Stimulated activated CD4-positive, alpha-beta T cell treated with anti-CD3 and anti-CD28 coated beads, Interleukin-1b, Interleukin-23, amount 100 ng/mL, for 1 hour (primary cell): ENCODE results near the gene PLXNB1.

Experiments used
- DNase-seq, 2 donors: peaks; one replicate each; pipeline ENCODE4 v3.0.0-alpha.2; 2020; ENCODE audit warnings: low read depth in 2 of 2

The PLXNB1 gene

DNA sequence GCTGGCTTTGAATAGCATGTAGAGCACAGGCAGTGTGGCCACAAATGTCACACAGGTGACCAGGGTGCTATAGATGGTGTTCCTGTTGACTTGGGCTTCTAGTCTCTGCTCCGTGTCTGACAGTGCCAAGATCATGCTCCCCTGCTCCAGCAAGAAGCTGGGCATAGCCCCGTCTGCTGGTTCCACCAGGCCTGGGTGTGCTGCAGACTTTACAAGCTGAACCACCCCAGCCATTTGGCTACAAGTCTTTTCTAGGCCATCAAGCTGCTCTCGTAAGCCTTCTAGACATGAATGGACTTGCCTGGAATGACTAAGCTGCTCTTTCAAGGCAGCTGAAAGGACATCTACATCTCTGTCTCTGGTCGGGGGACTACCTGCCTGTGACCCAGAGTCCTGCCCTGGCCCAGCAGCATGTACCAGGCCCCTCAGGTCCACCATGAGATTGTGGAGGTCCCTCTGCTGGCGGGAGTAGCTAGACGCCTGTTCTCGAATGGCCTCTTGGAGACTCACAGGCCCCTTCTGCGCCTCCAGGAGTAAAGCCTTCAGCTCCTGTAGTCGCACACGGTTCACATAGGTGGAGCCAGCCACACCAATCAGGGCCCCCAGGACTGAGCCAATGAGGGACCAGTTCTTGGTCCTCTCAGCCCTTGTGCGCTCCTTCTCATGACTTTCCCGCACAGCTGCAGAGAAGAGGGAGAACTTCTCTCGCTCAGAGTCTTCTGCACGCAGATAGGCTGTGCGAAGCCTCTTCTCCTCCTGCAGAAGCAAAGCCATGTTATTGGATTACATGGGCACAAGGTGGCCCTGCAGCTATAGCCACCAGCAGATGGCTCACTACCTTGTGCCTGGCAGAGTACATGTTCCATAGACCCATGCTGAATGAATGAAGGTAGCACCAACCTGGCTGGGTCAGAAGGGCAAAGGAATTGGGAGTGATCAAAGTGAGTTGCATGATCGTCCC is 2.8 kb upstream of the PLXNB1 start:
- DNase-seq: no peak

- no peak for DNase-seq
Measured at GRCh38 chr3:48431224-48432029, 1.5 kb upstream of the PLXNB1 start.

DNA sequence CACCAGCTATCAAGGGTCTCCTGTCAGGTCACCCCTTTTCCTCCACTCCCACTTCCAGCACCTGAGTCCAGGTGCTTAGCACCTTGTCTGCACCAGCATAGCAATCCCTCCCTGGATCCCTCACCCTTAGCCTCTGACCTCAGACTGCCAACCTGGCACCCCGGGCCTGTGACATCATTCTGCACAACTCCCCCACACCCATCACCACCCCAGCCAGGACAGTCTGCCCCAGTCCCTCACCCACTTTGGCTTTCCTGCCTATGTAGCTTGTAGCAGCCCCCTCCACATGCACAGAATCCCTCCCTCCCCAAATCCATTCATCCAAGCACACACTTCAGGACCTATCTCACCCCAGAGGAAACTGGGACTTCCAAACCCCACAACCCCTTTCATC is 819 bp upstream of the PLXNB1 start:
- DNase-seq: no peak

- DNase-seq: peak in 1 of 2 donors; percentile 30
Measured at GRCh38 chr3:48429317-48429959, 448 bp downstream of the PLXNB1 start.

GRCh38 chr3:48428572-48429316 is 1.1 kb downstream of the PLXNB1 start:
- DNase-seq: no peak

DNA sequence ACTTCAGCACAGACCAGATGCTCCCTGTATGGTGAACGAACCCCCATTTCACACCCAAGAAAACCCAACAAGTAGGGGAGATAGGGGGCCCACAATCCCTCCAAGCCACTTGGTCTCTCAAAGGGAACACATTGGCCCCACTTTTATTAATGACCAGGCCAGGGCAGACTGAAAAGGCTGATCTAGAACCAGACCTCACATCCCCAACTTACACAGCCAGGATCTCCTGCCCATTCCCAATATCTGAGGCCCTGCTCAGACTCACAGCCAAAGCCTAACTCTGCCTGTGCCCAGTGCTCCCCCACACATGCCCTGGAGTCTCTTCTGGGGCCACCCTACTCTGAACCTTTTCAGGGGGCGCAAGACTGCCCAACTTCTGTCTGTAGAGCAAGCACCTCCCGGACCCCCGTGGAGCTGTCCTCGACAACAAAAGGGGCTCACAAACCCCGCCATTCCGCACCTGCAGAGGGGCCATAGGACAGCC is 1.8 kb downstream of the PLXNB1 start:
- DNase-seq: no peak

DNA sequence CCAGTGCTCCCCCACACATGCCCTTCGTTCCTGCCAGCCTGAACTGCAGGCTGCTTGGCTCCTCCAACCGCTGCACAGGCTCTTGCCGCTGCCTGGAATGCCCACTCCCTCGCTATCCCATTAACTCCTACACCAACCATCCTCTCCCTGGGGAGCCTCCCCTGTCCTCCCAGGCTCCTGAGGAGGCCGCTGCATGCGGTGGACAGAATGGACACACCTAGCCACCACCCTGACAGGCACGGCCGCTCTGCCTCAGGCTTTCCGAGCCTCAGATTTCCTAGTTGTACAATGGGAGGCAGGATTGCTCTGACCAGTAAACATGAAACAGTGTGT is 2.3 kb downstream of the PLXNB1 start:
- DNase-seq: no peak

- no peak for DNase-seq
Measured at GRCh38 chr3:48426944-48427629, 2.8 kb downstream of the PLXNB1 start.

DNA sequence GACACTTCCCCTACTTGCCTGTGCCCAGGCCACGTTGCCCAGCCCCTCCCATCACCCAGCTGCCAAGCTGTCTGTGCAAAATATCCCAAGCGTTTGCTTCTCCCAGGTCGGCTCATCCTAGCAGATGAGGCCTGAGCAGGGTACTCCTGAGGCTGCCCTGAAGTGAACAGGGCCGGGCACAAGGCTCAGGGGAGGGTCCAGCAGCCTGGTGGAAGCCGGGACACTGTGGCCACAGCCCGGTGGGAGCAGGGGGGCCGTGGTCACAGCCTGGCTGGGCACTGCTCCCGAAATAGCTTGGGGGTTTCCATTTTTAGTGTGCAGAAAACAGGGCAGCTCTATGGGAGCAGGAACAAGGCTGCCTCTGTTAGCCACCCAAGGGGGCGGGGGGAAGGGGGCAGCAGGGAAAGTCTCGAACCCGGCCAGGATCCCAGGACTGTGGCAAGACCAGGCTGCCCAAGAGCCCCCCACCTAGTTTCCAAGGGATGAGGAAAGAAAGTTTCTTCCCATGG is 3.4 kb downstream of the PLXNB1 start:
- DNase-seq: no peak

GRCh38 chr3:48425281-48425812 is 4.5 kb downstream of the PLXNB1 start:
- no peak for DNase-seq

DNA sequence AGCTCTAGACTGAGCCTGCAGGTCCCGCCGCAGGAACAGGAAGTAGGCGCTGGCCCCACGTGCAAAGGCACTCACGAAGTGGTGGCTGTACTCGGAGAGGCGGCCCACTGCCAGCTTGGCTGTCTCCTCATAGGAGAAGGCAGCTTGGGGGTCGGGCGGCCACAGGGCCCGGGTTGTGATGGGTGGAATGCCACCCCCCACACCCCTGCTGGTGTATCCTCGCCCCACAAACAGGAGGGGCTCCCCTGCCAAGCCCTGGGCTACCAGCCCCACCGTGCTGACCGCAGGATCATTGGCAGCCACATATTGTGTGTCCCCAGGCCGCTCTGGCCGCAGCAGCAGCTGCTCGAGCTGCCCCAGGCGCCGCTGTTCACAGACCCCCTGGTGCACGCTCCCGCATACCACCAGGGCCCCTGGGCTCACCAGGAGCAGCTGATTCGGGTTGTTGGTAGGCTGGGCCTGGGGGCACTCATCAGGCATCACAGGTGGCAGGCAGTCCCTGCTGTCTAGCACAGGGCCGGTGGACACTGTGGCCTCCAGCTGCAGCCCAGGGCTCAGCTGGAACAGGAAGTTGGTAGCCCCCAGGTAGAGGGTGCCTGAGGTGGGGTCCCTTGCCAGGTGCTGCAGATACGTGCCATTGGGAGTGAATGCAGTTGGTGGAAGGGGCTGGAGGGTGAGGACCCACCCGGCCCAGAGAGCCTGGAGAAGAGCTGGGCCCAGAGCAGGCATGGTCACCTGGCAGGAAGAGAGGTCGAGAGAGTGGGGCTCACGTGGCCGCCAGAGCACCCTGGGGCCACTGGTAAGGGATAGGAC is 5.8 kb downstream of the PLXNB1 start:
- DNase-seq: no peak

- DNase-seq: no peak
Measured at GRCh38 chr3:48423241-48423882, 6.5 kb downstream of the PLXNB1 start.

DNA sequence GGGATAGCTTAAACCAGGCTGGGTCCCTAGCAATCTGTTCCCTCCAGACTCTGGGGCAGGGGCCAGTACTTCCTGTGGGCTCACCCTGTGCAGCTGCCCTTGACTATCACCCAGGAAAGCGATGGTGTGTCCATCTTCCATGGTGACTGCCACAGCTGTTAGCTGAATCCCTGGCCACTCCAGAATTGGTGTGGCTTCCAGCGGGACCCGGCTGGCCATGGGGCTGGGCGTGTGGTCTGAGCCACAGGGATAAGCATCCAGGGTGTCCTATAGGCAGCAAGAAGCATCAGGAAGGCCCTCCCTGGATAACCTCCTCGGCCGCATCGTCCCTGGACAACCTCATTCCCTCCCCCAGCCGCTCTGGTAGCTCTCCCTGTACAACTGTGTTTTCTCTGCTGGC is 7.2 kb downstream of the PLXNB1 start:
- DNase-seq: no peak

GRCh38 chr3:48422272-48422671 is 7.6 kb downstream of the PLXNB1 start:
- no peak for DNase-seq

DNA sequence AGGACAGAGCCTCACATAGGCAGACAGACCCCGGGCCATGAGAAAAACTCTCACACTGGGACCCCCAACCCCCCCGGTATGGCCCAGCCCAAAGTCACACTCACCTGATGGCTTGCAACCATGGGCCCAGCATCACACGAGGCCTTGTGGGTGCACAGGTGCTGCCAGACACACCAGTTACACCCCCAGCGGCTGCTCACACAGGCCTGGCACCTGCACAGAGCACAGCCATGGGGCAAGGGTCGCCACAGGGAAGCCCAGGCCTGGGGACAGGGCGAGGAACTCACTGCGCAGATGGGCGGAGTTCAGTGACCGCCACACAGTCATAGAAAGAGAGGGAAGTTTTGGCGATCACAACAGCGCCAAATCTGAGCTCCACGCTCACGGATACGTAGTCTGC is 9.3 kb downstream of the PLXNB1 start:
- no peak for DNase-seq

DNA sequence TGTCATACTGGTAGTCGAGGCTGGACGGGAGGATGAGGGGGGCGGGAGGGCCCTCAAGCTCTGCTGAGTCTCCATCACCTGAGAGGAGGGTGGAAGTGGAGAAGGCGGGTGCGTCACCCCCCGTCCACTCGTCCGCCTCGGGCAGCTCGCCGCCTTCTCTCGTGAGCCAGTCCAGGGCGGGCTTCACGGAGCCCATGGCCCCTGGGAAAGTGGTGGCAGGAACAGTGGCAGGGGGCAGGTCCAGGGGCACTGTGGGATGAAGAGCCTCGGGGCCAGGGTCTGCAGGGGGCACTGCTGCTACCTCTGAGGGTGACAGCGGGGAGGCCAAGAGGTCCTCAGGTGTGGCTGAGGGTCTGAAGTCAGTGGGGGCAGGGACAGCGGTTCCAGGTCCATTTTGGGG is 10.3 kb downstream of the PLXNB1 start:
- DNase-seq: no peak

GRCh38 chr3:48419149-48419548 is 10.7 kb downstream of the PLXNB1 start:
- no peak for DNase-seq

- DNase-seq: no peak
Measured at GRCh38 chr3:48418651-48419050, 11.2 kb downstream of the PLXNB1 start.

DNA sequence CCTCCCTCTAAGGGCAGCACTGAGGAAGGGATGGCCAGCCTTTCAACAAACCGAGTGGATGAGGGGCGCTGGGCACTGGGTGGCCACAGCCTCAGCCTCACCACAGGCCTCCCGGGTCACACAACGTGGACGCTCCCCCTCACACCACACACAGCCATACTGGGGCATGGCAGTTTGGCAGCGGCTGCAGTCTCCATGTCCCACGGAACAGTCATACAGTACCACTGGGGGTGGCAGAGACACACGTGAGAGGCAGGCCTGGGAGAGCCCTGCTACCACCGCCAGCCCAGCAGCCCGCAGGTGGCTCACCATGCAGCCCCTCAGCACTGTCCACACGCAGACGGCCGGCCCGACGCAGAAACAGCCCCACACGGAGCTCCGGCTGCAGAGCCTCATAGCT is 11.7 kb downstream of the PLXNB1 start:
- no peak for DNase-seq
